Left lung (tissue), 10 donors: ENCODE results near the gene ARG2. TPM values are rescaled to one million over a fixed set of nuclear protein-coding genes. Genes with fewer than 3 reads are reported as not detected.

Experiments used
- ATAC-seq: fragments of 200-7000 bp; cut with Tn5 transposase; one replicate; pipeline ENCODE4 v1.9.1; 2020; ENCODE audit warnings: moderate library complexity
- DNase-seq, 4 donors: peaks; one replicate each; pipeline ENCODE4 v3.0.0-alpha.2; 2013 to 2020
- H3K27ac ChIP-seq, 2 donors: fragments of 200-600 bp; sonication (generic) in 1 of 2; one replicate each; pipeline versions ENCODE4 v1.5.0 to v1.8.0; 2020 to 2021
- H3K27me3 ChIP-seq, 2 donors: fragments of 200-600 bp; sonication (generic) in 1 of 2; one replicate each; pipeline versions ENCODE4 v1.5.0 to v1.8.0; 2020 to 2021
- H3K36me3 ChIP-seq, 2 donors: fragments of 200-600 bp; sonication (generic) in 1 of 2; one replicate each; pipeline versions ENCODE4 v1.5.0 to v1.8.0; 2020 to 2021
- H3K4me1 ChIP-seq, 2 donors: fragments of 200-600 bp; one replicate each; pipeline ENCODE4 v1.8.0; 2021
- H3K4me3 ChIP-seq, 2 donors: fragments of 200-600 bp; sonication (generic) in 1 of 2; one replicate each; pipeline versions ENCODE4 v1.5.0 to v1.8.0; 2020 to 2021; ENCODE audit warnings: mild to moderate bottlenecking in 1 of 2
- H3K9me3 ChIP-seq, 2 donors: fragments of 200-600 bp; sonication (generic) in 1 of 2; one replicate each; pipeline versions ENCODE4 v1.5.0 to v1.8.0; 2020 to 2021
- CTCF ChIP-seq, 2 donors: fragments of 200-600 bp; sonication (generic) in 1 of 2; IDR thresholded peaks; one replicate each; pipeline versions ENCODE4 v1.5.0 to v1.8.0; 2021; ENCODE audit warnings: antibody characterized with exemption in 2 of 2
- intact Hi-C, 2 donors: fragments of 100-400 bp; cut with DNase I; formaldehyde crosslinking; loops; one replicate each; pipeline versions ENCODE4 v1.11.2 to v1.14.2; 2022
- polyA plus RNA-seq, 6 donors: library from polyadenylated mRNA; unstranded; fragments of 120-200 nt; gene quantifications; one replicate each; pipeline ENCODE4 v1.2.1, GENCODE V29; 2013; ENCODE audit not compliant: insufficient read length in 6 of 6
- total RNA-seq, 2 donors: library from RNA; stranded (reverse); fragmentation: NEBNext Ultra II Directional; extraction: Animal tissue kit (Norgen Biotek cat#: 25700); gene quantifications; one replicate each; pipeline ENCODE4 v1.2.1, GENCODE V29; 2021
- donor health status: DM: no; HTN: yes; CAD: no.
- donor health status: DM: no; HTN: no; CAD: no.

The ARG2 gene
- total and polyA plus RNA-seq, 8 donors: 1.9 to 14.8 (median 2.9) TPM

GRCh38 chr14:67630186-67630585, 10.5 kb downstream of the ARG2 start:
- TF ChIP-seq CTCF (IDR thresholded peaks at IDR 0.05): no peak
- H3K4me3 ChIP-seq: no peak overlapping the region
- no peak overlapping the region for H3K27ac ChIP-seq
- H3K36me3 ChIP-seq: no peaks in the 10 kb centered on the region
- ATAC-seq: no peak
- intact Hi-C loops: no loop called here
- H3K27me3 ChIP-seq: no peaks in the 10 kb centered on the region
- no peak for DNase-seq
- H3K9me3 ChIP-seq: no peaks in the 10 kb centered on the region
- H3K4me1 ChIP-seq: no peaks in the 10 kb centered on the region

GRCh38 chr14:67630938-67631337, 11.2 kb downstream of the ARG2 start:
- intact Hi-C loops: no loop called here
- ATAC-seq (no peak), DNase-seq (no peak)
- no peaks in the 10 kb centered on the region for H3K27me3 ChIP-seq
- no peak for TF ChIP-seq CTCF (IDR thresholded peaks at IDR 0.05)
- no peaks in the 10 kb centered on the region for H3K4me1 ChIP-seq
- no peak overlapping the region for H3K27ac ChIP-seq
- no peaks in the 10 kb centered on the region for H3K36me3 ChIP-seq
- H3K4me3 ChIP-seq: no peak overlapping the region
- H3K9me3 ChIP-seq: no peaks in the 10 kb centered on the region

GRCh38 chr14:67633451-67634147, 13.9 kb downstream of the ARG2 start:
- ATAC-seq (no peak), DNase-seq (no peak)
- H3K4me3 ChIP-seq: no peak overlapping the region
- no peaks in the 10 kb centered on the region for H3K4me1 ChIP-seq
- H3K9me3 ChIP-seq: no peaks in the 10 kb centered on the region
- H3K36me3 ChIP-seq: no peaks in the 10 kb centered on the region
- intact Hi-C loops: no loop called here
- TF ChIP-seq CTCF (IDR thresholded peaks at IDR 0.05): no peak
- no peaks in the 10 kb centered on the region for H3K27me3 ChIP-seq
- H3K27ac ChIP-seq: no peak overlapping the region

GRCh38 chr14:67636361-67636919, 16.7 kb downstream of the ARG2 start:
- ATAC-seq (no peak), DNase-seq (no peak)
- TF ChIP-seq CTCF (IDR thresholded peaks at IDR 0.05): no peak
- no peaks in the 10 kb centered on the region for H3K36me3 ChIP-seq
- no peaks in the 10 kb centered on the region for H3K4me1 ChIP-seq
- intact Hi-C loops: no loop called here
- H3K4me3 ChIP-seq: no peak overlapping the region
- no peaks in the 10 kb centered on the region for H3K27me3 ChIP-seq
- no peak overlapping the region for H3K27ac ChIP-seq
- H3K9me3 ChIP-seq: no peaks in the 10 kb centered on the region

- Histone ChIP-seq H3K4me3 (no peak overlapping the region), H3K27me3 (no peaks in the 10 kb centered on the region), H3K27ac (no peak overlapping the region), H3K4me1 (no peaks in the 10 kb centered on the region), H3K9me3 (no peaks in the 10 kb centered on the region), H3K36me3 (no peaks in the 10 kb centered on the region)
- no peak for ATAC-seq
- intact Hi-C loops: no loop called here
- TF ChIP-seq CTCF (IDR thresholded peaks at IDR 0.05): no peak
- no peak for DNase-seq
Observed at GRCh38 chr14:67638642-67639041, 18.9 kb downstream of the ARG2 start.
